ENCODE results near the gene TMEM43.

DNA sequence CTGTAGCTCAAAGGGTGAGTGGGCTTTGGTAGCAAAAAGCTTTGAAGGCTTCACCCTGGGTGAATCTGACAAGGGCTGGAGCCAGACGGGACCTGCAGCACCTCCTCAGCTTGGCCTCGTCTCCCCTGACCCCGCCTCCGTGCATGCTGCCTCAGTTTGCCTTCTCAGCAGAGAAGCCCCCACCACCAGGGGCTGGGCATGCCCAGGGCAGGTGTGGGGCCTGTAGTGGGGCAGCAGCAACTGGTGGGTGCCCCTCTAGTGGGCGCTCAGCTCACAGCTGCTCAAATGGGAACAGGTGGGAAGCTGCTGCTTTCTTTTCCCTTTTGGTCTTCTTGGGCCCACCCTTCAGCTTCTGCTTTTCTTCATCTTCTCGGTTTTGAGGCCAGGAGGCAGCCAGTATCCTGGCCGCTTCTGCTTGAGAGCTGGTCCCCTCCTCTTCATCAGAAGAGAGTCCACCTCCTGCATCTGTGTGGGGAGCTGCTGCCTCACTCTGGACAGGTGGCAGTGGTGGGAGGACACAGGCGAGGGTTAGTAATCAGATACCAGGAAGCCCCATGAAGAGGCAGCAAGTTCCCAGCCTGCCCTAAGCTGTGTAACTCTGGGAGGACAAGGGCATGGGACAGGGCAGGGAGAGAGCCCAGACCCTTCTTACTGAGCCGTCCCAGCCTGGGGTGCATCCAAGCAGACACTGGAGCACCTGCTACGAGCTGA lies 21.0 kb downstream of the TMEM43 start:
- TF ChIP-seq EZH2phosphoT487 (IDR thresholded peaks at IDR 0.05; ENCODE audit: borderline replicate concordance, low read depth) (no peak), EP300 (IDR thresholded peaks at IDR 0.05; ENCODE audit: borderline replicate concordance in 1 of 2, low read depth in 1 of 2, low read length in 1 of 2) (no peak), SMC3 (IDR thresholded peaks at IDR 0.05; ENCODE audit: low read depth, low read length) (no peak), RFX5 (IDR thresholded peaks at IDR 0.05; ENCODE audit: low read length) (no peak), MXI1 (IDR thresholded peaks at IDR 0.05; ENCODE audit: low read depth, low read length) (no peak), GATA2 (CRISPR knock-in tag; IDR thresholded peaks at IDR 0.05) (no peak)
- TF ChIP-seq, protein P1, sequence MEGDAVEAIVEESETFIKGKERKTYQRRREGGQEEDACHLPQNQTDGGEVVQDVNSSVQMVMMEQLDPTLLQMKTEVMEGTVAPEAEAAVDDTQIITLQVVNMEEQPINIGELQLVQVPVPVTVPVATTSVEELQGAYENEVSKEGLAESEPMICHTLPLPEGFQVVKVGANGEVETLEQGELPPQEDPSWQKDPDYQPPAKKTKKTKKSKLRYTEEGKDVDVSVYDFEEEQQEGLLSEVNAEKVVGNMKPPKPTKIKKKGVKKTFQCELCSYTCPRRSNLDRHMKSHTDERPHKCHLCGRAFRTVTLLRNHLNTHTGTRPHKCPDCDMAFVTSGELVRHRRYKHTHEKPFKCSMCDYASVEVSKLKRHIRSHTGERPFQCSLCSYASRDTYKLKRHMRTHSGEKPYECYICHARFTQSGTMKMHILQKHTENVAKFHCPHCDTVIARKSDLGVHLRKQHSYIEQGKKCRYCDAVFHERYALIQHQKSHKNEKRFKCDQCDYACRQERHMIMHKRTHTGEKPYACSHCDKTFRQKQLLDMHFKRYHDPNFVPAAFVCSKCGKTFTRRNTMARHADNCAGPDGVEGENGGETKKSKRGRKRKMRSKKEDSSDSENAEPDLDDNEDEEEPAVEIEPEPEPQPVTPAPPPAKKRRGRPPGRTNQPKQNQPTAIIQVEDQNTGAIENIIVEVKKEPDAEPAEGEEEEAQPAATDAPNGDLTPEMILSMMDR (IDR thresholded peaks at IDR 0.05): no peak; the same call in 1 of the 2 replicates
- TF ChIP-seq, protein P2, sequence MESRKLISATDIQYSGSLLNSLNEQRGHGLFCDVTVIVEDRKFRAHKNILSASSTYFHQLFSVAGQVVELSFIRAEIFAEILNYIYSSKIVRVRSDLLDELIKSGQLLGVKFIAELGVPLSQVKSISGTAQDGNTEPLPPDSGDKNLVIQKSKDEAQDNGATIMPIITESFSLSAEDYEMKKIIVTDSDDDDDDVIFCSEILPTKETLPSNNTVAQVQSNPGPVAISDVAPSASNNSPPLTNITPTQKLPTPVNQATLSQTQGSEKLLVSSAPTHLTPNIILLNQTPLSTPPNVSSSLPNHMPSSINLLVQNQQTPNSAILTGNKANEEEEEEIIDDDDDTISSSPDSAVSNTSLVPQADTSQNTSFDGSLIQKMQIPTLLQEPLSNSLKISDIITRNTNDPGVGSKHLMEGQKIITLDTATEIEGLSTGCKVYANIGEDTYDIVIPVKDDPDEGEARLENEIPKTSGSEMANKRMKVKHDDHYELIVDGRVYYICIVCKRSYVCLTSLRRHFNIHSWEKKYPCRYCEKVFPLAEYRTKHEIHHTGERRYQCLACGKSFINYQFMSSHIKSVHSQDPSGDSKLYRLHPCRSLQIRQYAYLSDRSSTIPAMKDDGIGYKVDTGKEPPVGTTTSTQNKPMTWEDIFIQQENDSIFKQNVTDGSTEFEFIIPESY (IDR thresholded peaks at IDR 0.05; ENCODE audit: borderline replicate concordance, low read depth): no peak
- TF ChIP-seq, protein P3, sequence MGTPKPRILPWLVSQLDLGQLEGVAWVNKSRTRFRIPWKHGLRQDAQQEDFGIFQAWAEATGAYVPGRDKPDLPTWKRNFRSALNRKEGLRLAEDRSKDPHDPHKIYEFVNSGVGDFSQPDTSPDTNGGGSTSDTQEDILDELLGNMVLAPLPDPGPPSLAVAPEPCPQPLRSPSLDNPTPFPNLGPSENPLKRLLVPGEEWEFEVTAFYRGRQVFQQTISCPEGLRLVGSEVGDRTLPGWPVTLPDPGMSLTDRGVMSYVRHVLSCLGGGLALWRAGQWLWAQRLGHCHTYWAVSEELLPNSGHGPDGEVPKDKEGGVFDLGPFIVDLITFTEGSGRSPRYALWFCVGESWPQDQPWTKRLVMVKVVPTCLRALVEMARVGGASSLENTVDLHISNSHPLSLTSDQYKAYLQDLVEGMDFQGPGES (IDR thresholded peaks at IDR 0.05; ENCODE audit: low read depth, low read length): no peak
- TF ChIP-seq, protein P4, sequence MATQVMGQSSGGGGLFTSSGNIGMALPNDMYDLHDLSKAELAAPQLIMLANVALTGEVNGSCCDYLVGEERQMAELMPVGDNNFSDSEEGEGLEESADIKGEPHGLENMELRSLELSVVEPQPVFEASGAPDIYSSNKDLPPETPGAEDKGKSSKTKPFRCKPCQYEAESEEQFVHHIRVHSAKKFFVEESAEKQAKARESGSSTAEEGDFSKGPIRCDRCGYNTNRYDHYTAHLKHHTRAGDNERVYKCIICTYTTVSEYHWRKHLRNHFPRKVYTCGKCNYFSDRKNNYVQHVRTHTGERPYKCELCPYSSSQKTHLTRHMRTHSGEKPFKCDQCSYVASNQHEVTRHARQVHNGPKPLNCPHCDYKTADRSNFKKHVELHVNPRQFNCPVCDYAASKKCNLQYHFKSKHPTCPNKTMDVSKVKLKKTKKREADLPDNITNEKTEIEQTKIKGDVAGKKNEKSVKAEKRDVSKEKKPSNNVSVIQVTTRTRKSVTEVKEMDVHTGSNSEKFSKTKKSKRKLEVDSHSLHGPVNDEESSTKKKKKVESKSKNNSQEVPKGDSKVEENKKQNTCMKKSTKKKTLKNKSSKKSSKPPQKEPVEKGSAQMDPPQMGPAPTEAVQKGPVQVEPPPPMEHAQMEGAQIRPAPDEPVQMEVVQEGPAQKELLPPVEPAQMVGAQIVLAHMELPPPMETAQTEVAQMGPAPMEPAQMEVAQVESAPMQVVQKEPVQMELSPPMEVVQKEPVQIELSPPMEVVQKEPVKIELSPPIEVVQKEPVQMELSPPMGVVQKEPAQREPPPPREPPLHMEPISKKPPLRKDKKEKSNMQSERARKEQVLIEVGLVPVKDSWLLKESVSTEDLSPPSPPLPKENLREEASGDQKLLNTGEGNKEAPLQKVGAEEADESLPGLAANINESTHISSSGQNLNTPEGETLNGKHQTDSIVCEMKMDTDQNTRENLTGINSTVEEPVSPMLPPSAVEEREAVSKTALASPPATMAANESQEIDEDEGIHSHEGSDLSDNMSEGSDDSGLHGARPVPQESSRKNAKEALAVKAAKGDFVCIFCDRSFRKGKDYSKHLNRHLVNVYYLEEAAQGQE (IDR thresholded peaks at IDR 0.05; ENCODE audit: low read depth, low read length): no peak
- TF ChIP-seq, protein P5, sequence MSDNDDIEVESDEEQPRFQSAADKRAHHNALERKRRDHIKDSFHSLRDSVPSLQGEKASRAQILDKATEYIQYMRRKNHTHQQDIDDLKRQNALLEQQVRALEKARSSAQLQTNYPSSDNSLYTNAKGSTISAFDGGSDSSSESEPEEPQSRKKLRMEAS (IDR thresholded peaks at IDR 0.05; ENCODE audit: low read depth): no peak
- TF ChIP-seq, protein P6, sequence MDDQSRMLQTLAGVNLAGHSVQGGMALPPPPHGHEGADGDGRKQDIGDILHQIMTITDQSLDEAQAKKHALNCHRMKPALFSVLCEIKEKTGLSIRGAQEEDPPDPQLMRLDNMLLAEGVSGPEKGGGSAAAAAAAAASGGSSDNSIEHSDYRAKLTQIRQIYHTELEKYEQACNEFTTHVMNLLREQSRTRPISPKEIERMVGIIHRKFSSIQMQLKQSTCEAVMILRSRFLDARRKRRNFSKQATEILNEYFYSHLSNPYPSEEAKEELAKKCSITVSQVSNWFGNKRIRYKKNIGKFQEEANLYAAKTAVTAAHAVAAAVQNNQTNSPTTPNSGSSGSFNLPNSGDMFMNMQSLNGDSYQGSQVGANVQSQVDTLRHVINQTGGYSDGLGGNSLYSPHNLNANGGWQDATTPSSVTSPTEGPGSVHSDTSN (IDR thresholded peaks at IDR 0.05): no peak
